ENCODE results near the gene TBC1D22A.

DNA sequence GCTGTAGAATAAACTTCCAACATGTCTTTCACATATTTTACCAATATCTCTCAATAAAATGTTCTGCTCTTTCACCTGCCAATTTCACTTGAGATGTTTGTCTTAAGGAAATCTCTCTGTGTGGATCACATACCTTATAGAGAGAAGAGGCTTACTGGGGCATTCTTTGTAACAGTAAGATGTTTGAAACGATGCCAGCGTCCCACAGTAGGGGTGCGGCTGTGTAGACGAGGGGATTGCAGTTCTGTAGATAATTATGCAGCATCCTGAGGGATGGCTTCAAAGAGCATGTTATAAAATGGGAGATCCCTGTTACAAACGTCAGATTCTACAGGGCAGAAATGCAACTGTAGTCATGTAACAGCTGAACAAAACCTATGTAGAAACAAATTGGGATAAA, 200.0 kb downstream of the TBC1D22A start:
- TF ChIP-seq, protein P1, sequence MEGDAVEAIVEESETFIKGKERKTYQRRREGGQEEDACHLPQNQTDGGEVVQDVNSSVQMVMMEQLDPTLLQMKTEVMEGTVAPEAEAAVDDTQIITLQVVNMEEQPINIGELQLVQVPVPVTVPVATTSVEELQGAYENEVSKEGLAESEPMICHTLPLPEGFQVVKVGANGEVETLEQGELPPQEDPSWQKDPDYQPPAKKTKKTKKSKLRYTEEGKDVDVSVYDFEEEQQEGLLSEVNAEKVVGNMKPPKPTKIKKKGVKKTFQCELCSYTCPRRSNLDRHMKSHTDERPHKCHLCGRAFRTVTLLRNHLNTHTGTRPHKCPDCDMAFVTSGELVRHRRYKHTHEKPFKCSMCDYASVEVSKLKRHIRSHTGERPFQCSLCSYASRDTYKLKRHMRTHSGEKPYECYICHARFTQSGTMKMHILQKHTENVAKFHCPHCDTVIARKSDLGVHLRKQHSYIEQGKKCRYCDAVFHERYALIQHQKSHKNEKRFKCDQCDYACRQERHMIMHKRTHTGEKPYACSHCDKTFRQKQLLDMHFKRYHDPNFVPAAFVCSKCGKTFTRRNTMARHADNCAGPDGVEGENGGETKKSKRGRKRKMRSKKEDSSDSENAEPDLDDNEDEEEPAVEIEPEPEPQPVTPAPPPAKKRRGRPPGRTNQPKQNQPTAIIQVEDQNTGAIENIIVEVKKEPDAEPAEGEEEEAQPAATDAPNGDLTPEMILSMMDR (IDR thresholded peaks at IDR 0.05; ENCODE audit: insufficient read depth, low read depth, low read length) = no peak
- TF ChIP-seq EZH2 (IDR thresholded peaks at IDR 0.05; ENCODE audit: insufficient read depth, low read length) = no peak

Measured in astrocyte (in vitro differentiated cells and primary cell).